Colonic mucosa (tissue), 4 donors: ENCODE results near the gene TGFBR3L. TPM values are rescaled to one million over a fixed set of nuclear protein-coding genes. Genes with fewer than 3 reads are reported as not detected.

Experiments used
- DNase-seq: peaks from one replicate; pipeline ENCODE4 v3.0.0-alpha.2; 2020
- H3K27ac ChIP-seq: fragments of 200-600 bp; one replicate; pipeline ENCODE4 v1.8.0; 2021
- H3K27me3 ChIP-seq: fragments of 200-600 bp; one replicate; pipeline ENCODE4 v1.8.0; 2021
- H3K36me3 ChIP-seq: fragments of 200-600 bp; one replicate; pipeline ENCODE4 v1.8.0; 2021
- H3K4me1 ChIP-seq: fragments of 200-600 bp; one replicate; pipeline ENCODE4 v1.8.0; 2021; ENCODE audit warnings: mild to moderate bottlenecking
- H3K4me3 ChIP-seq: fragments of 200-600 bp; one replicate; pipeline ENCODE4 v1.8.0; 2021
- H3K9ac ChIP-seq, 2 donors: one replicate each; pipeline ENCODE4 v1.7.0; 2013; ENCODE audit warnings: control low read depth in 2 of 2, low read depth in 2 of 2, low read length in 2 of 2
- H3K9me3 ChIP-seq: fragments of 200-600 bp; one replicate; pipeline ENCODE4 v1.8.0; 2021
- CTCF ChIP-seq: fragments of 200-600 bp; IDR thresholded peaks from one replicate; pipeline ENCODE4 v1.8.0; 2022; ENCODE audit warnings: antibody characterized with exemption, mild to moderate bottlenecking
- intact Hi-C: fragments of 100-400 bp; cut with DNase I; formaldehyde crosslinking; loops from one replicate; pipeline ENCODE4 v1.14.1; 2022
- total RNA-seq, 2 donors: library from RNA; stranded (reverse); fragmentation: NEBNext Ultra II Directional in 1 of 2; extraction: Animal tissue kit (Norgen Biotek cat#: 25700) in 1 of 2; gene quantifications; one replicate each; pipeline ENCODE4 v1.2.1, GENCODE V29; 2021
- donor health status: healthy.
- donor health status: DM: no; HTN: no; CAD: no.
- donor health status: DM: no; HTN: no; CAD: no.

Gene TGFBR3L
- total RNA-seq, 2 donors from 2014 or later = not detected

- H3K36me3 ChIP-seq = peaks cover 12% of the 10 kb centered on the region
- no peak for TF ChIP-seq CTCF
- H3K9me3 ChIP-seq = no peaks in the 10 kb centered on the region
- intact Hi-C loops = no loop called here
- no peak overlapping the region for H3K27ac ChIP-seq
- H3K27me3 ChIP-seq = no peaks in the 10 kb centered on the region
- no peak for DNase-seq
- H3K4me1 ChIP-seq = no peaks in the 10 kb centered on the region
- no peak overlapping the region for H3K9ac ChIP-seq
- H3K4me3 ChIP-seq = no peak overlapping the region
Measured at GRCh38 chr19:7968008-7968795, 53.6 kb downstream of the TGFBR3L start.

Other genes with a start within 250 kb of the TGFBR3L start
- not detected for gene RETN, start 245.8 kb upstream of the TGFBR3L start, total RNA-seq
- under 1 TPM in 1 of 2 donors, not detected in 1; 0.20 TPM for gene MCEMP1, start 237.7 kb upstream of the TGFBR3L start, total RNA-seq
- 100 to 1,000 TPM; 107 to 139 TPM for gene TRAPPC5, start 234.0 kb upstream of the TGFBR3L start, total RNA-seq
- gene FCER2, start 212.7 kb upstream of the TGFBR3L start, total RNA-seq = 1 to 10 TPM in 1 of 2 donors, under 1 TPM in 1; 0.35 to 1.3 TPM
- under 1 TPM; 0.17 to 0.53 TPM for gene CLEC4G, start 182.7 kb upstream of the TGFBR3L start, total RNA-seq
- 10 to 100 TPM in 1 of 2 donors, 1 to 10 TPM in 1; 4.0 to 12.1 TPM for gene CD209, start 167.3 kb upstream of the TGFBR3L start, total RNA-seq
- gene CLEC4M, start 151.6 kb upstream of the TGFBR3L start, total RNA-seq = not detected
- gene EVI5L, start 84.6 kb upstream of the TGFBR3L start, total RNA-seq = 10 to 100 TPM; 10.6 to 12.0 TPM
- under 1 TPM; 0.22 to 0.37 TPM for gene PRR36, start 40.4 kb upstream of the TGFBR3L start, total RNA-seq
- gene LRRC8E, start 26.3 kb upstream of the TGFBR3L start, total RNA-seq = 1 to 10 TPM; 2.9 to 4.0 TPM
- 10 to 100 TPM; 26.3 to 38.3 TPM for gene MAP2K7, start 11.0 kb upstream of the TGFBR3L start, total RNA-seq
- gene SNAPC2, start 5.5 kb downstream of the TGFBR3L start, total RNA-seq = 10 to 100 TPM; 13.4 to 15.4 TPM
- gene CTXN1, start 11.3 kb downstream of the TGFBR3L start, total RNA-seq = 1 to 10 TPM; 1.5 to 4.4 TPM
- gene TIMM44, start 28.8 kb downstream of the TGFBR3L start, total RNA-seq = 100 to 1,000 TPM in 1 of 2 donors, 10 to 100 TPM in 1; 50.8 to 118 TPM
- gene ELAVL1, start 90.8 kb downstream of the TGFBR3L start, total RNA-seq = 100 to 1,000 TPM in 1 of 2 donors, 10 to 100 TPM in 1; 65.8 to 116 TPM
- gene CCL25, start 137.9 kb downstream of the TGFBR3L start, total RNA-seq = not detected
- gene FBN3, start 234.8 kb downstream of the TGFBR3L start, total RNA-seq = under 1 TPM in 1 of 2 donors, not detected in 1; 0.05 TPM